Activated CD4-positive, alpha-beta memory T cell treated with anti-CD3 and anti-CD28 coated beads, Interleukin-2, amount 10 ng/mL, durations not matched to agents 7 days and 5 days (primary cell): Measurements from ENCODE around the gene MYLK3. TPM values are rescaled to one million over a fixed set of nuclear protein-coding genes. Genes with fewer than 3 reads are reported as not detected.

Experiments used
- CTCF ChIA-PET: fragments of 350-600 bp; sonication (Branson Sonifier 250); formaldehyde crosslinking; loops from one replicate; lab custom pipeline; 2021; ENCODE audit warnings: antibody characterized with exemption, inconsistent platforms; lab: Charles Lee
- POLR2A ChIA-PET: fragments of 350-600 bp; sonication (Branson Sonifier 250); formaldehyde crosslinking; loops from one replicate; lab custom pipeline; 2021; ENCODE audit warnings: antibody characterized with exemption; lab: Charles Lee
- DNase-seq: peaks from one replicate; pipeline ENCODE4 v3.0.0-alpha.2; 2020
- H3K27ac Mint-ChIP-seq: one replicate; pipeline ENCODE4 v1.8.0; 2021; ENCODE audit warnings: mild to moderate bottlenecking, mixed read lengths
- H3K27me3 Mint-ChIP-seq: one replicate; pipeline ENCODE4 v1.8.0; 2021; ENCODE audit warnings: mixed read lengths
- H3K36me3 Mint-ChIP-seq: one replicate; pipeline ENCODE4 v1.8.0; 2021; ENCODE audit warnings: low read depth, mixed read lengths
- H3K4me1 Mint-ChIP-seq: one replicate; pipeline ENCODE4 v1.8.0; 2021; ENCODE audit warnings: mixed read lengths
- H3K4me3 Mint-ChIP-seq: one replicate; pipeline ENCODE4 v1.8.0; 2021; ENCODE audit warnings: mild to moderate bottlenecking, mixed read lengths
- H3K9me3 Mint-ChIP-seq: one replicate; pipeline ENCODE4 v1.8.0; 2021; ENCODE audit warnings: mixed read lengths
- total RNA-seq, 2 experiments: library from RNA; stranded (reverse); gene quantifications; one replicate each; pipeline ENCODE4 v1.2.3, GENCODE V29; 2021

Gene MYLK3
- total RNA-seq, 2 experiments from 2014 or later, result 0.35 to 0.63 TPM

GRCh38 chr16:46748775-46749705, 896 bp upstream of the MYLK3 start:
- H3K9me3 Mint-ChIP-seq, result no peaks in the 10 kb centered on the region
- no peaks in the 10 kb centered on the region for H3K36me3 Mint-ChIP-seq
- no peak overlapping the region for H3K27ac Mint-ChIP-seq
- CTCF ChIA-PET, result no interaction called here
- H3K27me3 Mint-ChIP-seq, result no peaks in the 10 kb centered on the region
- POLR2A ChIA-PET, result no interaction called here
- H3K4me1 Mint-ChIP-seq, result peaks cover 2% of the 10 kb centered on the region
- no peak overlapping the region for H3K4me3 Mint-ChIP-seq
- DNase-seq, result no peak

GRCh38 chr16:46746821-46747776, 1.0 kb downstream of the MYLK3 start:
- Mint-ChIP-seq H3K36me3 (no peaks in the 10 kb centered on the region), H3K9me3 (no peaks in the 10 kb centered on the region), H3K27me3 (no peaks in the 10 kb centered on the region), H3K27ac (no peak overlapping the region), H3K4me3 (no peak overlapping the region), H3K4me1 (peaks cover 5% of the 10 kb centered on the region)
- ChIA-PET CTCF (no interaction called here), POLR2A (no interaction called here)
- DNase-seq, result no peak

GRCh38 chr16:46745617-46746016, 2.5 kb downstream of the MYLK3 start:
- H3K9me3 Mint-ChIP-seq, result no peaks in the 10 kb centered on the region
- ChIA-PET POLR2A (no interaction called here), CTCF (no interaction called here)
- DNase-seq, result no peak
- H3K4me1 Mint-ChIP-seq, result peaks cover 5% of the 10 kb centered on the region
- no peak overlapping the region for H3K4me3 Mint-ChIP-seq
- no peaks in the 10 kb centered on the region for H3K27me3 Mint-ChIP-seq
- H3K36me3 Mint-ChIP-seq, result no peaks in the 10 kb centered on the region
- H3K27ac Mint-ChIP-seq, result no peak overlapping the region

- H3K36me3 Mint-ChIP-seq, result no peaks in the 10 kb centered on the region
- no peaks in the 10 kb centered on the region for H3K27me3 Mint-ChIP-seq
- no peak for DNase-seq
- H3K4me3 Mint-ChIP-seq, result no peak overlapping the region
- peaks cover 5% of the 10 kb centered on the region for H3K4me1 Mint-ChIP-seq
- ChIA-PET CTCF (no interaction called here), POLR2A (no interaction called here)
- H3K9me3 Mint-ChIP-seq, result no peaks in the 10 kb centered on the region
- no peak overlapping the region for H3K27ac Mint-ChIP-seq
These were observed 4.9 kb downstream of the MYLK3 start for GRCh38 chr16:46743232-46743719.

- CTCF ChIA-PET, result no interaction called here
- H3K4me3 Mint-ChIP-seq, result no peak overlapping the region
- H3K36me3 Mint-ChIP-seq, result no peaks in the 10 kb centered on the region
- no peaks in the 10 kb centered on the region for H3K27me3 Mint-ChIP-seq
- H3K27ac Mint-ChIP-seq, result no peak overlapping the region
- peaks cover 5% of the 10 kb centered on the region for H3K4me1 Mint-ChIP-seq
- POLR2A ChIA-PET, result no interaction called here
- H3K9me3 Mint-ChIP-seq, result no peaks in the 10 kb centered on the region
- DNase-seq, result no peak
These were observed 8.2 kb downstream of the MYLK3 start for GRCh38 chr16:46739934-46740333.

GRCh38 chr16:46737621-46738214, 10.4 kb downstream of the MYLK3 start:
- H3K27ac Mint-ChIP-seq, result no peak overlapping the region
- ChIA-PET CTCF (no interaction called here), POLR2A (no interaction called here)
- no peak overlapping the region for H3K4me3 Mint-ChIP-seq
- H3K27me3 Mint-ChIP-seq, result no peaks in the 10 kb centered on the region
- no peaks in the 10 kb centered on the region for H3K36me3 Mint-ChIP-seq
- no peak for DNase-seq
- no peaks in the 10 kb centered on the region for H3K4me1 Mint-ChIP-seq
- no peaks in the 10 kb centered on the region for H3K9me3 Mint-ChIP-seq

- ChIA-PET CTCF (no interaction called here), POLR2A (no interaction called here)
- DNase-seq, result no peak
- Mint-ChIP-seq H3K27me3 (no peaks in the 10 kb centered on the region), H3K36me3 (no peaks in the 10 kb centered on the region), H3K4me1 (no peaks in the 10 kb centered on the region), H3K9me3 (no peaks in the 10 kb centered on the region), H3K4me3 (no peak overlapping the region), H3K27ac (no peak overlapping the region)
These were observed 11.4 kb downstream of the MYLK3 start for GRCh38 chr16:46736695-46737094.

GRCh38 chr16:46733319-46733830, 14.8 kb downstream of the MYLK3 start:
- no peak for DNase-seq
- Mint-ChIP-seq H3K27me3 (no peaks in the 10 kb centered on the region), H3K36me3 (no peaks in the 10 kb centered on the region), H3K4me1 (no peaks in the 10 kb centered on the region), H3K27ac (no peak overlapping the region), H3K9me3 (no peaks in the 10 kb centered on the region), H3K4me3 (no peak overlapping the region)
- POLR2A ChIA-PET, result no interaction called here
- CTCF ChIA-PET, result no interaction called here

- no peaks in the 10 kb centered on the region for H3K27me3 Mint-ChIP-seq
- H3K9me3 Mint-ChIP-seq, result no peaks in the 10 kb centered on the region
- H3K4me1 Mint-ChIP-seq, result no peaks in the 10 kb centered on the region
- H3K36me3 Mint-ChIP-seq, result no peaks in the 10 kb centered on the region
- ChIA-PET POLR2A (no interaction called here), CTCF (no interaction called here)
- no peak overlapping the region for H3K4me3 Mint-ChIP-seq
- no peak for DNase-seq
- H3K27ac Mint-ChIP-seq, result no peak overlapping the region
These were observed 15.6 kb downstream of the MYLK3 start for GRCh38 chr16:46732561-46732960.

GRCh38 chr16:46731691-46732555, 16.2 kb downstream of the MYLK3 start:
- no peak overlapping the region for H3K4me3 Mint-ChIP-seq
- no peaks in the 10 kb centered on the region for H3K4me1 Mint-ChIP-seq
- no peak for DNase-seq
- POLR2A ChIA-PET, result no interaction called here
- H3K36me3 Mint-ChIP-seq, result no peaks in the 10 kb centered on the region
- no peaks in the 10 kb centered on the region for H3K27me3 Mint-ChIP-seq
- CTCF ChIA-PET, result no interaction called here
- no peaks in the 10 kb centered on the region for H3K9me3 Mint-ChIP-seq
- H3K27ac Mint-ChIP-seq, result no peak overlapping the region

GRCh38 chr16:46730801-46731690, 17.1 kb downstream of the MYLK3 start:
- Mint-ChIP-seq H3K36me3 (no peaks in the 10 kb centered on the region), H3K27ac (no peak overlapping the region), H3K9me3 (no peaks in the 10 kb centered on the region), H3K27me3 (no peaks in the 10 kb centered on the region), H3K4me3 (no peak overlapping the region), H3K4me1 (no peaks in the 10 kb centered on the region)
- no peak for DNase-seq
- ChIA-PET CTCF (no interaction called here), POLR2A (no interaction called here)
